Hepatocyte (in vitro differentiated cells): Measurements from ENCODE around the gene TCHP.

Experiments used
- EZH2 ChIP-seq: fragments of 200-600 bp; sonication (generic); IDR thresholded peaks from 2 replicates; pipeline ENCODE4 v1.6.1; 2016; ENCODE audit warnings: antibody characterized with exemption, mild to moderate bottlenecking, borderline replicate concordance
- TF ChIP-seq, protein P1 (sequence below): fragments of 200-600 bp; sonication (generic); IDR thresholded peaks from 2 replicates; pipeline ENCODE4 v1.5.1; 2016; ENCODE audit warnings: antibody characterized with exemption, mild to moderate bottlenecking; ENCODE audit not compliant: poor library complexity

DNA sequence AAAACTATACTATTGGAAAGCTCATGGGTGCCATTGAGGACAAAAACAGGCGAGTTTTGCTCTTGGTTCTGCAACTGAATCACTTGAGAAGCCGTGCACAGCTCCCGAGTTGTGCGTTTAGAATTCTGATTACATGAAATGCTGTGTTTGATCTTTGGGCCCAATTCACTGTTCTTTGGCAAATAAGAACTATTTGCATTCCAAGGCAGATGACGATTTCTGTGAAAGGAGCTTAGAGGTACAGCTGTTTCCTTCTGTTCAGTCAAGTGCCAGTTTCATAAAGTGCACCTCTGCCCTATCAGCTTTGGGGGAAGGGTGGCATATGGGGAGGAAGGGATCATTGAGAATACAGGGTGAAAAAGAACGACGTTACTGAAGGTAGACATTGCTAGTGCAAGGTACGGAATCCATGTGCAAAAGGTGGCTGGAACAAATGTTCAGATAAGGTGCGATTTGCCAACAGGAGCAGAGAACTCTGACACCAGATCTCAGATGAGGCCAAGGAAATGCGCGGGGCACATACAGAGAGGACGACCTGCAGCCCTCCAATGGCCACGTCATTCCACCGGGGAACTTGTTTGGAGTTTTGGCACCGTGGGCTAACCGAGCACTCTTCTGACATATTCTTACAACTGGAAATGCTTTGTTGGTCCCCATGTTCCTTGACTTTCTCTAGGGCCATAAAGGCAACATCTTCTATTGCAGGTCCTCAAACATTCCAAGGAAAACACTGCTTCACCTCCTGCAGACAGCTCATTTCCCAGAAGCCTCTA lies 30.1 kb downstream of the TCHP start:
- TF ChIP-seq, protein P1, sequence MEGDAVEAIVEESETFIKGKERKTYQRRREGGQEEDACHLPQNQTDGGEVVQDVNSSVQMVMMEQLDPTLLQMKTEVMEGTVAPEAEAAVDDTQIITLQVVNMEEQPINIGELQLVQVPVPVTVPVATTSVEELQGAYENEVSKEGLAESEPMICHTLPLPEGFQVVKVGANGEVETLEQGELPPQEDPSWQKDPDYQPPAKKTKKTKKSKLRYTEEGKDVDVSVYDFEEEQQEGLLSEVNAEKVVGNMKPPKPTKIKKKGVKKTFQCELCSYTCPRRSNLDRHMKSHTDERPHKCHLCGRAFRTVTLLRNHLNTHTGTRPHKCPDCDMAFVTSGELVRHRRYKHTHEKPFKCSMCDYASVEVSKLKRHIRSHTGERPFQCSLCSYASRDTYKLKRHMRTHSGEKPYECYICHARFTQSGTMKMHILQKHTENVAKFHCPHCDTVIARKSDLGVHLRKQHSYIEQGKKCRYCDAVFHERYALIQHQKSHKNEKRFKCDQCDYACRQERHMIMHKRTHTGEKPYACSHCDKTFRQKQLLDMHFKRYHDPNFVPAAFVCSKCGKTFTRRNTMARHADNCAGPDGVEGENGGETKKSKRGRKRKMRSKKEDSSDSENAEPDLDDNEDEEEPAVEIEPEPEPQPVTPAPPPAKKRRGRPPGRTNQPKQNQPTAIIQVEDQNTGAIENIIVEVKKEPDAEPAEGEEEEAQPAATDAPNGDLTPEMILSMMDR, result no peak
- no peak for TF ChIP-seq EZH2
